NCI-H2107 treated with DMSO at 0.1 percent for 48 hours (cell line): ENCODE results near the gene MRPL43.

Source experiments
- DNase-seq: peaks from one replicate; lab custom pipeline; 2025; ENCODE audit not compliant: unreplicated experiment; lab: John Stamatoyannopoulos, UW

Gene MRPL43

DNA sequence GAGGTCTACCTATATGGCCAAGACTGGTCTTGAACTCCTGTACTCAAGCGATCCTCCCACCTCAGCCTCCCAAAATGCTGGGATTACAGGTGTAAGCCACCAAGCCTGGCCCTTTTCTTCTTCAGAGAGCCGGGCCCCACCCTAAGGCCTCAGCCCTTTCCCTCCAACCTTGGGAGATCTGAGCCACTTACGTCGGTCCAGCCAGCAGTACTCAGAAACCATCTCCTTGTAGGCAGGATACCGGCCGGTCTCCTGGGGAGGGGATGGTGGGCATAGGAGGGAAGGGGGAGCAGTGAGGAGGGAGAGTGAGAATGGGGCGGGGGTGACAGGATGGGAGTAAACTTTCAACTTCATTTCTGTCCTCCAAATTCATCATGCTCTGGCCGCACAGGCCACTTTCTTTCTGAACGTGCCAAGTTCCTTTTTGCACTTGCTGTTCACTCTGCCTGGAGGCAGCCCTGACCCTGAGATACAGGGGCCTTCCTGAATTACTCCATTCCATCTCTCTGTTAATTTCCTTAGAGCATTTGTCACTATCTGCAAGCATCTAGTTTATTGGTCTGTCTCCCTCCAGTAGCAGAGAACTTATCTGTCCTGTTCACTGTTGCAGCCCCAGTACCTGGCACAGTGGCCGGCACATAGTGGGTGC lies 33.3 kb upstream of the MRPL43 start:
- DNase-seq, result no peak

DNA sequence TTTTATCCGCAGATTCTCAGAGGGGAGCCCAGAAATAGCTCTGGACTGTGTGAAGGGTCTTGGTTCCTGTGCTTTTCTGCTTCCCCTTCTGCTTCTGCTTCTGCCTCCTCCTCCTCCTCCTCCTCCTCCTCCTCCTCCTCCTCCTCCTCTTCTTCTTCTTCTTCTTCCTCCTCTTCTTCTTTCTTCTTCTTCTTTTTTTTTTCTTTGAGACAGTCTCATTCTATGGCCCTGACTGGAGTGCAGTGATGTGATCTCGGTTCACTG lies 32.1 kb upstream of the MRPL43 start:
- DNase-seq, result no peak

DNA sequence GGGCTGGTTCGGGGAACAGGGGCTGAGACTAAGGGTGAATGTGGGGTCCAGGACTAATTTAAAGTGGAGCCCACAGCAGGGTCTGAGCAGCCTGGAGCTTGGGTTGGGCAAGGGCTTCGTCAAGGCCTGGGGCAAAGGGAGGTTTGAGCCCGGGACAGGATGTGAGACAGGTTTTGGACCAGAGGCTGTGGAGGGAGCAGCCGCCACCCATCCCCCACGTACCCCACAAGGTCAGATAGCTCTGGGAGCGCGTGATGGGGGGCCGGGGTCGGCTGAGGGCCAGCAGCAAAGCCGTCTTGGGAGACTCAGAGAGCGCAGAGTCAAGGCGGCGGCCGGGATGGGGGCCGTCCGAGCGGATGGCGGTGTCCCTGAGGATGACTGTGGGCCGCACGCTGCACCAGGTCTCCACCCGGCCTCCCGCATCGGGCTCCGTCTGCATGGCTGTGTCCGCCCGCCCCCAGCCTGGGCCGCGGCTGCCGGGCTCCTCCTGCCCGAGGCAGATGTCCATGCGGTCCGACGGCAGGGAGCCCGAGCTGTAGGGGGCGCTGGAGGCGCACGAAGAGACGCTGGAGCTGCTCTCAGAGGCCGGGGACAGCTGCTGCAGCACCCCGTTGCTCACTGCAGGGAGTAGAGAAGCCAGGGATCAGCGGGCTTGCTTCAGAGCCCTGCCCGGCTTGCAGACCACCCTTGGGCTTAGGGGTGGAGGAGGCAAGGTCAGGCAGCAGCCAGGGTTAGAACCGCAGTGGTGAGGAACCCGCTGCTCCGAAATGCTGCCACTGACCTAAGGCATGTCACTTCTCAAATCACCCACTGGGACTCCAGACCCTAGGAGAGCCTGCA lies 31.5 kb upstream of the MRPL43 start:
- DNase-seq, result no peak

DNA sequence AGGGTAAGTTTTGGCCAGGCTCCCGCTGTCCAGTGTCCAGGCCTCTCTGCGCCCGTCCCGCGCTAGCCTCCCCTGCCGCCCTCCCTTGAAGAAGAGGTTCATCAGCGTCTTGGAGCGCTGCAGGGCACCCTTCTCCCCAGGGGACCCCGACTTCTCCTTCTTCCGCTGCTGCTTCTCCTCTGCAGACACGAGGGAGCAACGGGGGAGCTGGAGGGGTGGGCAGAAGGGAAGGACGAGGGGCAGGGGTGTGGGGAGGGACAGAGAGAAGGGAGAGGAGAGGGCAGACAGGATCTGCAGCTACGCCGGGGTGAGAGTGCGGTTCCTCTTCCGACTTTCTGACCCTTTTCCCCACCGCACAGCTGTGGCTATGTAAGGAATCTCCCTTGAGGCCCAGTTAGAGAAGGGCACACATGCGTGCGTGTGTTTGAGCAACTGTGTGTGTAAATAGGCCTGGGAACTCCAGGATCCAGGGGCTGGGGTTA lies 30.9 kb upstream of the MRPL43 start:
- DNase-seq, result no peak

DNA sequence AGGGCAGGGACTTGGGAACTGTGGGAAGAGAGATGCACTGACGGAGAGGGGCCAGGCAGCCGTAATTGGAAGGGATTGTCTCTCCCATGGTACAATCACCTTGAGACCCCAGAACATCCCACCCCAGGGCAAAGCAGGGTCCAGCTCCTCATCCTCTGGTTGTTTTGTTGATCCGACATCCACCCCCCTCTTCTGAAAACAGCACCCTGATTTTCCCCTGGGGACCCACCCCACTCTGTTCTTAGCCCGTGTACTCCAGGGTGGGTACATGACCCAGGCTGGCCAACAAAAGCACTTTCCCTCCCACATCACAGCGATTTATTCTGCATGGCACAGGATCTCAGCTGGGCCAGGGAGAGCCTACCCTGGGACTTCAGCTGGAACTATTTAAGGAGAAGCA lies 29.5 kb upstream of the MRPL43 start:
- no peak for DNase-seq

DNA sequence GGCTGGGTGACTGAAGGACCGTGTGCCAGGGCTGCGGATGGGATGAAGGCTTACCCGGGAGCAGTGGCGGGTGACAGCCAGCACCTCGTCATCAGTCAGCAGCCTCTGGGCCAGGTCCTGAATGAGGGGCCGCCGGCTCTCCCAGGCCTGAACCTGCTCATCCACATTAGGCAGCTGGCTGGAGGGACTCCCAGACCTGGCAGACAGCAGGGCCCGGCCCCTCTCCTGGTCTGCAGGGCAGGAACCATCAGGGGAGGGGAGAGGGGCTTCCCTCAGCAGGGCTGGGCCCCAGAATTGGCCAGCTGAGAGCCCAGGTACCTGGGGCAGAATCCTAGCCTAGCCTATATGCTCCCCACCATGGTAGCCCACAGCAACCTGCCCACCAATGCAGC lies 28.3 kb upstream of the MRPL43 start:
- no peak for DNase-seq

DNA sequence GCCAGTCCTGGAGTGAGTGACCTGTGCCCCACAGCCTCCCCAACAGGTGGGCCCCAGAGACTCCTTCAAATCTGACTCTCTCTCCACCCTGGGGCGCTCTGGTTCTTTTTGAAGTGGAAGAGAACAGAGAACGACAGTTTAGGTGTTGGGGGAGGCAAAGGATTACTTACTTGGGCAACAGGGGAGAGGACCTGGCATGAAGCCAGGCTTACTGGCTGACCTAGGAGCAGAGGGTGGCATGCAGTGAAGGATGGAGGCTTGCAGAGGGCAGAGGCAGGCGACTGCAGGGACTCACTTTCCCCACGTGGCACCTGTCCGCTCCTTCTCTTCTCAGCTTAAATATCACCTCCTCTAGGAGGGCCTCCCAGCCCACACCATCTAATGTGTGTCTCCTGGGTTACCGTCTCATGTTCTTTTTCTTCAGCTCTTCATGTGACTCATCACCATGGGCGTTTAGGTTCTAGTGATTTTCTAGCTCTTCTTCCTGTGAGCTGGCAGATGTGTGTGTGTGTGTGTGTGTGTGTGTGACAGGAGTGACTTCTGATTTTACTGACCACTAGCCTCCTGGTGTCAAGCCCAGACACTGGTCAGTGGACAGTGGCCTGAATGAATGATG lies 27.8 kb upstream of the MRPL43 start:
- no peak for DNase-seq

DNA sequence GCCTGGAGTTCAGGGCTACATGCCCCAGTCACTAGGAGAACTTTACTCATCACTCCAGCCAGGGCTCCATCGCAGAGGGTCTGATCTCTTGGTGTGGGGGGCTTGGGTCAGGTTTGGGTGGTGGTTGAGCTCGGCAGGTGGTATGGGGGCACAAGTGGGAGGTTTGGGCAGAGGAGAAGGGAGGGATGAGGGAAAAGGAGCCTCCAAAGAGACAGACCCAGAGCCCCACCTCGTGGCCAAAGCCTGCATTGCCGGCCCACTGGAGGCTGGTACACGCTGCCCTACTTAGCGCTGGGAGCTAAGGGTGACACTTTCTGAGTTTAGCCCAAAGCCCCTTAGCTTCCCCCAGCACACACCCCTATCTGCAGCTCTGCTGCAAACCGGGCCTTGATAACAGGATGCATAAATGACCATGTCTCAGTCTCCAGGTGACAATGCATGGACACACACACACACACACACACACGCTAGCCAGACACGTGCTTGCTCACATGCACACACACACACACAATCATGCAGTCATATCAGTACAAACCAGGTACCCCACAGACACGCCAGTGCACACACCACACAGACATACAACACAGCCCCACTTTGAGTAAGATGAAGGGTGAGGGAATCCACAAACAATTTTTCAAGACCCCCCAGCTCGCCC lies 27.1 kb upstream of the MRPL43 start:
- DNase-seq, result no peak

DNA sequence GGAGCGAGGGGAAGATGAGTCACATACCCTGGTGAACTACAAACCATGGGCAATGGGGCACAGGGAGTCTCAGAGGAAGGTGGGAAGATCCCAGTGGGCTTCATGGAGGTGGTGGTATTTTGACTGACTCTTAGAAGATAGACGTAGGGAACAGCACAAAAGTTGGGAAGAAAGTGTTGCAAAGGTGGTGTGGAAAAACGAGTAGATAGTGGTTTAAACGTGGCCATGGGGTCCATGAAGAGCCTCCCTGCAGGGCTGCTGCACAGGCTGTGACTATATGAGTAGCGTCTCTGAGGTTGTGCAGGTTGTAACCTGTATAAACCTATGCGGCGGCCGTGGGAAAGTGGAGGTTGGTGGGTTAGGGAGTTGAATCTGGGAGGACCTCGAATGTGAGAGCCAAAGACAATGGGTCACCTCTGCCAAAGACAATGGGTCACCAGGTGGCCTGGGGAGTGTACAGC lies 26.1 kb upstream of the MRPL43 start:
- DNase-seq, result no peak

DNA sequence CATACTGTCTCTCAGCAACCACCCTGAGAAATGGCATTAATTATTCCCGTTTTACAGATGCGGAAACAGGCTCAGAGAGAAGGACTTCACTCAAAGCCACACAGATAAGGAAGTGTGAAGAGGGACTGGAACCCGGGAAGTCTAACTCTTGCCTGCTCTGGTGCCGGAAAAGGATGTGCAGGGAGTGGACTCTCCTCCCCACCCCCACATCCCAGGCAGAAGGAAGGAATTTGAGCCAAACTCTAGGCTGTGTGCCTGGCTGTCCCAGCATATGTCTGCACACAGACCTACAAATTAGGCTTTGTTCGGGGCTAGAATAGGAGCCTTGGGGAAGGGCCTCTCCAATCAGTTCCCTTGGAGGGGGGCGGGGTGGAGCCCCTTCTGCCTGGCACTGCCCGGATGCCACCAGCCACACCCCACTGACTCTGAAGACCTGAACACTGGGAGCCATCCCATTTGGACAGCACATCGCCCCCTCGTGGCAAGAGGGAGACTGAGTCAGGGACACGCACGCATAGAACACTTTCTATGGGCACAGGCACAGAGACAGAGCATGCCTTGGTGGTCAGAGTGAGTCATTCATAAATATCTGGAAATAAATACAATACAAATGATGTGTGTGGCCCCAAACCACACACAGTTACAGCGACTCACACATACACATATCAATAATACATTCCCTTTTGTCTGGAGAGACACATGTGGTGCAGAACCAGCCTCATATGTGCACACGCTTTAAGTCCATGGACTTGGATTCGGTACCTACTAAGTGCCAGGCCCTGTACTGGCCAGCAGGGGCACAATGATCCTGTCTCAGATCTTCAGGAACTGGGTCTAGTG lies 25.4 kb upstream of the MRPL43 start:
- DNase-seq, result peak; percentile 69

DNA sequence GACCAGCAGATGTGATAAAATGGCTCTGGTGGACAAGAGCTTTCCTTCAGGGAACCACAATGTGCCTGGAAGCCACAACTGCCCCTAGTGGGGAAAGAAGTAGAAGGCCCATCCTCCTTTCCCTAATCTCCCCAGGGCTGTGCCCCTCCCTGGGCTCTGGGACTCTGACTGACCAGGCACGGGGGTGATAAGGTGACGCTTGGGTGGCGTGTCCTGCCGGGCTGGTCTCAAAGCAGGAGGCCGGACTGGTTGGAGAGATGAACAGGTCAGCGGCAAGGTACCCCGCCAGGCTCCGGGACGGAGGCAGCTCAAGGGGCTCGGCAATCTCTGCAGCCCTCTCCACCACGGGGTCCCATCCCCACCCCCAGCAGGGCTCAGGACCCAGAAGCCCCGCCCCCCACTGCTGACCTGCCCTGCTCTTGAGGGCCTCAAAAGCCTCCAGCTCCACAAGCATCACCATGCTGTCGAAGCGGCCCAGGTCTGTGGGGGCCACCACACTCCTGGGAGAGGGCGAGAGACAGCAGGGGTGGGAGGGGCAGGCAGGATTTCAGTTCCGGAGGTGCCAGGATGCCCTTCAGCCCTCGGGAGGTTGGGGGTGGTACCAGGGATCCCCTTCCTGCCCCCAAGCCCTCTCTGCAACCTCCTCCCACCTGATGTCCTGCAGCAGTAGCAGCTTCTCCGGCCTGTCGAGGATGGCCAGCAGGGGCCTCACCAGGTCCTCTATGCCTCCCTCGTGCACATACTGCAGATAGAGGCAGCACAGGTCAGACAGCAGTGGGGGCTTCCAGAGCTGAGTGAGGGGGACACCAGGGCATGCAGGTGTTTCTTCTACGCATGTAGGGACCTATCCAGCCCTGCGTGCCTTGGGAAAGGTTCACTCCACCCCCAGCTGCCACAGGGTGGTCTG lies 24.5 kb upstream of the MRPL43 start:
- no peak for DNase-seq

DNA sequence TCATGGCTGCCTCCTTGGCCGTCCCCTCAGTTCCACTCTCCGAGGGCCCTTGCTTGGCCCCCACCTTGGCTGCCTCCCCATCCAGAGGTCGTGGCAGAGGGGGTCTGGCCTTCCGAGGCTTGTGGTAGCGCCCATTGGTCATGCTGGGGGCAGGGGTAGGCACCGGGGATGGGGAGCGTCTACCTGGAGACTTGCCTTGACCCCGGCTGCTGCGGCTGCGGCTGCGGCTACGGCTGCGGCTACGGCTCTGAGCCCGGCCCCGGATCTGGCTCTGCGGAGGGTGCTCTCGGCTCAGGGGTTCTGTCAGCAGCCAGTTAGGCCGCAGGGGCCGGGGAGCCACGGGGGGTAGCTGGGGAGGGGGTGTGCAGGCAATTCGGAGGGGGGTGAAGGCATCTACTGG lies 23.0 kb upstream of the MRPL43 start:
- DNase-seq, result no peak

DNA sequence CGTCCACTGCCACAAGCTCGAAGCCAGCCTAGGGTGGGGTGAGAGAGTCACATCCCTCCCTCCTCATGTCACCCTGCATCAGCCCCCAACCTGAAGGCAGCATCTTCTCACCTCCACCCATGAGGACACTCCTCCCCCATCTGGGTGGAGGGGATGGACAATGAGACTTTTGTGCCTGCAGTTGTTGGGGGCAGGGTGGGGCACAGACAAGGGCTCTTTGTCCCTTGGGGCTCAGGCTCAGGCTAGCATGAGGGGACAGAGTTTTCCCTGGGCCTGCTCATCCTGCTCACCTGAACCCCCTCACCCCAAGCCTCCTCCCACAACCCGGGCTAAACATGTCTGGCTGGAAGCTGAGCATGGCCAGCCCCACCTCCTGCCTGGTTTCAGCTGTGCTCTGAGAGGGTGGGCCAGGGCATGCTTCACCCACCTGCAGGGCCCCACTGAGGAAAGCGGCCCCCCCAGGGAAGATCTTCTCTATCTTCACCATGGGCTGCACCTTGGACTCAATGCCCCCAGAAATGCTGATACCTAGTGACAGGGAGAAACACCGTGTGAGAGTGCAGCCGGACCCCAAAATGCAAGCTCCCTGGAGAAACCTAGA lies 21.6 kb upstream of the MRPL43 start:
- no peak for DNase-seq

DNA sequence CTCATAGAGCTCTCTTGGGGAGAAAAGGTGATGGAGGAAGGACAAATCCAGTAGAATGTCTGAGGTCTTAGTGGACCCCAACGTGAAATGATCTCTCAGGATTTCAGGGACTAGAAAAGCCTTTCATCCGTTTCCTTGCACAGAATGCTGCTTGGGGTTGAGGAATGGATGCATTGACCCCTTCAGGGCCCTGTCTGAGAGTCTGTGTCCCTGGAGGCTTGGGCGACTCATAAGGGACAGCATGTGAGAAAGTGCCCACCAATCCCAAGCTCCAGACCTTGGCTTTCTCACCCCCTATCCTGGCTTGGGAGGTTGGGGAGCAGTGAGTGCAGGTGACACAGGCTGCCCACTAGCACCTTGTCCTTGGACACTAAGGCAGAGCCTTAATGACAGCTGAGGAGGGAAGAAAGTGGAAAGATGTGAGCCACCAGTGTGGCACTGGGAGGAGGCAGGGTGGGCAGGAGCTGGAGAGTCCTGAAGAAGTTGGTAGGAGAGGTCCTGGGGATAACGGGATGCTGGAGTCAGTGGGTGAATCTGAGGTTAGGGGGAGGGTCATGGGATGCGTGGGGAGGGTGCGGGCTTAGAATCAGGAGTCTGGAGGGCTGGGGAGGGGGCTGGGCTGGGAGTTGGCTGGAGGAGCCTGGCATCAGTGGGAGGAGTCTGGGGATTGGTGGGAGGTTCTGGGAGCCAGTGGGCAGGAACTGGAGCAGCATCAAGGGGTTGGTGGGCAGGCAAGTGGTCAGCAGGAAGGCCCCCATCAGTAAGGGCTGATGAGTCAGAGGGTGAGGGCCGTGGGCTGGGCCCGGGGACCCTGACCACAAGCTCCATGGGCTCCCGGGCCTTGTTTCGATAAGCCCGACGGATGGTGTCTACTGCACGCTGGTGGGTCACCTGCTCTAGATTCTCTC lies 20.9 kb upstream of the MRPL43 start:
- no peak for DNase-seq

DNA sequence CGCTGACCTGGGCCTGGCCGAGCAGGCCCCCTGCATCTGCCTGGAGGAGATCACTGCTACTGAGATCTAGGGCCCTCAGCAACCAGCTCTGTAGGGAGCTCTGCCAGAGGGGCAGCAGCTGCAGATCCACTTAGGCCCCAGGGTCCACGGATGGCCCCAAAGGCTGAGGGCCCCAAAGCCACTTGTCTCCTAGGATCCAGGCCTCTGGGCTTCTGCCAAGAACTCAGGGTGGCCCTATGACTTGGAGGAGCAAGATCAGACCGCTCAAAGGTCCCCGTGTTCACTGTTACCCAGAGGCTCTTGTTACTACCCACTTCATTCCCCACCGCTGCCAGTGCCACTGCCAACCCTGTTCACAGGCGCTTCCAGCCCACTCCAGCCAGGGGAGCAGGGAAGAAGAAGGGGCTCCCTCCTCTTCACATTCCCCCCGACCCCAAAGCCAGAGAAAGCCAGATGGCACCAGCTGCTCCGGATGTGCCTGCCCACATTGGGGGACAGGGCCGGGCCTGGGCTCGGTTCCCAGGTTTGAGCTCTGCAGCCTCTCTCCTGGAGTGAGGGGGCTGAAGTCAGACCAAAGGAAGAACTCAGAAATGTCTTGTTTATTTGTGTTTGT lies 19.9 kb upstream of the MRPL43 start:
- DNase-seq, result no peak

DNA sequence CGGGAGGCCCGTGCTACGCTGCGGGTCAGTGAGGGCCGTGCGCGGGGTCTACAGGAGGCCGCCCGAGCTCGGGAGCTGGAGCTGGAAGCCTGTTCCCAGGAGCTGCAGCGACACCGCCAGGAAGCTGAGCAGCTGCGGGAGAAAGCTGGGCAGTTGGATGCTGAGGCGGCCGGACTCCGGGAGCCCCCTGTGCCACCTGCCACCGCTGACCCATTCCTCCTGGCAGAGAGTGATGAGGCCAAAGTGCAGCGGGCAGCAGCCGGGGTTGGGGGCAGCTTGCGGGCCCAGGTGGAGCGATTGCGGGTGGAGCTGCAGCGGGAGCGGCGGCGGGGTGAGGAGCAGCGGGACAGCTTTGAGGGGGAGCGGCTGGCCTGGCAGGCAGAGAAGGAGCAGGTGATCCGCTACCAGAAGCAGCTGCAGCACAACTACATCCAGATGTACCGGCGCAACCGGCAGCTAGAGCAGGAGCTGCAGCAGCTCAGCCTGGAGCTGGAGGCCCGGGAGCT lies 19.3 kb upstream of the MRPL43 start:
- no peak for DNase-seq

DNA sequence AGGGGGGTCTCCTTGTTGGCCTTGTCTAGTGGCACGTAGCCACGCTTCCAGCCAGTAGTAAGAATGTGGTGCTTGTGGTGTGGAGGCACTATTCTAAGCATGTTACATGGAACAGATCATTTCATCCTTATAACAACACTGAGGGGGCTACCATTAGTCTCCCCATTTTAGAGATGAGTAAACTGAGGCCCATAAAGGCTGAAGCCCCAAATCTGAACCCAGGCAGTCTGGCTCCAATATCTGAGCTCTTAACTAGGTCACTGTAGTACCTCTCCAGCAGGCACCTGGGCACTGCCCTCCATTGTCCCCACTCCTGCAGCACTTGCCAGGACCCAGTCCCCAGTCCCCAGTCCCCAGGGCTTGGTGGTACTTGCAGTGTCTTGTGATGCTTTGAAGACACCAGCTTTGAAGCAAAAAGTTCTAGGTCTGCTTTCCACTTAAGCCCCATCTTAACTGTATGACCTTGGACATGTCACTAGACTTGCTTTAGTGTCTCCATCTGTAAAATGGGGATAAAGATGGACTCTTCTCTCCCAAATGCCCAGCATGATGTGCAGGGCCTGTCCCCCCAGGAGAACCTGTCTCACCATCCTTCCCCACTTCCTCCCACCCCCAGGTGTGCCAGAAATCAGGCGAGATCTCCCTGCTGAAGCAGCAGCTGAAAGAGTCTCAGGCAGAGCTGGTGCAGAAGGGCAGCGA lies 18.7 kb upstream of the MRPL43 start:
- DNase-seq, result no peak
